Activated CD8-positive, alpha-beta T cell treated with anti-CD3 and anti-CD28 coated beads, Interleukin-2, amount 10 ng/mL, durations not matched to agents 7 days and 5 days (primary cell): ENCODE results near the gene PTGIR. TPM values are rescaled to one million over a fixed set of nuclear protein-coding genes. Genes with fewer than 3 reads are reported as not detected.
A peak's percentile ranks its signal among the peaks of the same experiment; 100 is the strongest.

Source experiments
- ATAC-seq: fragments of 150-1000 bp; cut with Tn5 transposase; one replicate; pipeline ENCODE4 v1.10.0; 2021; ENCODE audit warnings: moderate library complexity
- CTCF ChIA-PET: fragments of 350-600 bp; sonication (Branson Sonifier 250); formaldehyde crosslinking; loops from one replicate; lab custom pipeline; 2021; ENCODE audit warnings: antibody characterized with exemption; lab: Charles Lee
- POLR2A ChIA-PET: fragments of 350-600 bp; sonication (Branson Sonifier 250); formaldehyde crosslinking; loops from one replicate; lab custom pipeline; 2021; ENCODE audit warnings: antibody characterized with exemption; lab: Charles Lee
- DNase-seq: peaks from one replicate; pipeline ENCODE4 v3.0.0-alpha.2; 2020
- H3K27ac Mint-ChIP-seq: one replicate; pipeline ENCODE4 v1.8.0; 2021; ENCODE audit warnings: mild to moderate bottlenecking, mixed read lengths
- H3K27me3 Mint-ChIP-seq: one replicate; pipeline ENCODE4 v1.8.0; 2021; ENCODE audit warnings: low read depth, mixed read lengths
- H3K36me3 Mint-ChIP-seq: one replicate; pipeline ENCODE4 v1.8.0; 2021; ENCODE audit warnings: low read depth, mixed read lengths
- H3K4me1 Mint-ChIP-seq: one replicate; pipeline ENCODE4 v1.8.0; 2021; ENCODE audit warnings: low read depth, mixed read lengths
- H3K4me3 Mint-ChIP-seq: one replicate; pipeline ENCODE4 v1.8.0; 2021; ENCODE audit warnings: mild to moderate bottlenecking, mixed read lengths
- H3K9me3 Mint-ChIP-seq: one replicate; pipeline ENCODE4 v1.8.0; 2022; ENCODE audit warnings: mixed read lengths; ENCODE audit not compliant: insufficient read depth
- total RNA-seq, 2 experiments: library from RNA; stranded (reverse); gene quantifications; one replicate each; pipeline ENCODE4 v1.2.3, GENCODE V29; 2021

The PTGIR gene
- total RNA-seq, 2 experiments from 2014 or later: 8.8 to 10.4 TPM

DNA sequence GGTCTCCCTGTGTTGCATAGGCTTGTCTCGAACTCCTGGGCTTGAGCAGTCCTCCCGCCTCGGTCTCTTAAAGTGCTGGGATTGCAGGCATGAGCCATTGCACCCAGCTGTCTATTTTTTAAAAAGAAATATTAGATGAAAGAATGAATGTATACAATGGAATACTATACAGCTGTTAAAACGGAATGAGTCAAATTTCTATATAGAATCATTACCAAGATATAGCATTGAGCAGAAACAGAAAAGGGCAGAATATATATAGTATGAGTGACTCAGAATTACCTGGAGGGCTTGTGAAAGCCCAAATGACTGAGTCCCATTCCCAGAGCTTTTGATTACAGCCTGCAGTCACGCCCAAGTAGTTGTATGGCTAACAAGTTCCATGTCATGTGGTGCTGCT, 31.7 kb upstream of the PTGIR start:
- no peak for DNase-seq
- Mint-ChIP-seq H3K27me3 (peaks cover 23% of the 10 kb centered on the region), H3K36me3 (no peaks in the 10 kb centered on the region), H3K27ac (no peak overlapping the region), H3K4me3 (no peak overlapping the region), H3K9me3 (no peaks in the 10 kb centered on the region), H3K4me1 (peaks cover 13% of the 10 kb centered on the region)
- no peak for ATAC-seq
- POLR2A ChIA-PET: no interaction called here
- CTCF ChIA-PET: no interaction called here

DNA sequence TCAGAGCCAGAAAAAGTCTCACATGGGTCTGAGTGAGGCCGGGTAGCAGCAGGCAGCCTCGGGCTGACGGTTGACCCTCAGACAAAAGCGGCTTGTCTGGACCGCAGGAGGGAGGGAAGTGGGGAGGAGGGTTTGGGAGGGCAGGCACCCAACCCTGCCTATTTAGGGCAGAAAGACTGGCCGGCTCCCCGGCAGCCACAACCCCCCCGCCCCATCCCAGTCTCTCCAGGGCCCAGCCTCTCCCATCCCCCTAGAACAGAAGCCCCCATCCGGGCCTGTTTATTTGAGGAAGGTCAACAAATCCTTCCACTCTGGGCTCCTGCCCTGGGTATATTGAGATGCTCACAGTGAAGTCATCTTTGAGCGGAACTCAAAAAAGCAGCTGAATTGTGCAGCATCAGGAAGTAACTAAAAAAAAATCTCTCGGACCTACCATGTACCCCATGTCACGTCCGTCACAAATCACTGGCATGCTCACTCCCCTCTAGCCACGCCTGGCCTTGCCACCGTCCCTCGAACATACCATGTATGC, 29.8 kb upstream of the PTGIR start:
- Mint-ChIP-seq H3K4me3 (no peak overlapping the region), H3K4me1 (peaks cover 3% of the 10 kb centered on the region), H3K27me3 (peaks cover 30% of the 10 kb centered on the region), H3K9me3 (no peaks in the 10 kb centered on the region), H3K27ac (no peak overlapping the region), H3K36me3 (no peaks in the 10 kb centered on the region)
- DNase-seq (no peak), ATAC-seq (no peak)
- POLR2A ChIA-PET: no interaction called here
- CTCF ChIA-PET: no interaction called here

GRCh38 chr19:46650445-46650844, 25.6 kb upstream of the PTGIR start:
- DNase-seq: no peak
- no peak overlapping the region for H3K27ac Mint-ChIP-seq
- H3K9me3 Mint-ChIP-seq: no peaks in the 10 kb centered on the region
- ChIA-PET POLR2A (no interaction called here), CTCF (no interaction called here)
- peaks cover 7% of the 10 kb centered on the region for H3K4me1 Mint-ChIP-seq
- H3K27me3 Mint-ChIP-seq: peaks cover 38% of the 10 kb centered on the region
- H3K4me3 Mint-ChIP-seq: no peak overlapping the region
- H3K36me3 Mint-ChIP-seq: peaks cover 6% of the 10 kb centered on the region
- no peak for ATAC-seq

DNA sequence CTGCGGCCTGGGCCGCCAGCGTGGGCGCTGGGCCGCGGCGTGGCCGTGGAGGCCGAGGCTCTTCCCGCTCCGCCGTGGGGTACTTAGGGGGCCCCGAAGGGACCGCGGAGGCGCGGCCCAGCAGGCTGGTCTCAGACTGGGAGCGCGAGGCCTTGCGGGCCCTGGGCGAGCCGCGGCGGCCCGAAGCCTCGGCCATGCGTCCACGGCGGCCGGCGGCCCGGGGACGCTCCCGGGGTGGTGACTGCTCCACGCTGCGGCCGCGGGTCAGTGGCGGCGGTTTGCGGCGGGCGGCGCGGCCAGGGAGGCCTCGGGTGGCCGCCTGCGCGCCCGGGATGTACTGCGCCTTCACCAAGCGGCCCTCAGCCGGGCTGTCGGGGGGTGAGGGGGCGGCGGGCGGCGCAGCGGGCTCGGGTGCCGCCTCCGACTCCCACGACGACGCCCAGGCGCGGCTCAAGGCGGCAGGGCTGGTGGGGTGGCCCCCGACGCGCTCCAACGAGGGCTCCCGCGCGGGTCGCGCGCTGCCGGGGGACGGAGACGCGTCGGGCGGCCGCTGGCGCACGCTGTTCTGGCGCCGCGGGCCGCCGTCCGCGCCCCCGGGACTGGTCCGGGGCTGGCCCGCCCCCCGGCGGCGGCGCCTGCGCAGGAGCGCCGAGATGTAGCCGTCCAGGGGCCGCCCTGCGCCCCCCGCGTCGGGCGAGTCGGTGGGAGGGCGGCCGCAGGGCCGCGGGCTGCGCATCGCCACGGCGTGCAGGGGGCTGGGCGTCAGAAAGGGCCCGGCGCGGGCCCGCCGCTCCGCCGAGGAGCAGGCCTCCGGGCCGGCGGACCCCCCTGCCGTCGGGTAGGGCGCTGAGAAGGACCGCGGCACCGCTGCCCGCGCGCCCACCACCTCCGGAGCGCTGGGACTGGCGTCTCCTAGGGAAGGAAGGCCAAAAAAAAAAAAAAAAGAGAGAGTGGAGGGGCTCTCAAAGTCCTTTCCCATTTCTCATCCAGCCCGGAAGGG, 24.4 kb upstream of the PTGIR start:
- H3K4me3 Mint-ChIP-seq: no peak overlapping the region
- peaks cover 42% of the 10 kb centered on the region for H3K27me3 Mint-ChIP-seq
- DNase-seq (no peak), ATAC-seq (no peak)
- CTCF ChIA-PET: interaction anchor here (0.7 to 1.0 kb wide), 2 partner anchors 33 to 35 kb away, joined by 3 to 4 read pairs; no protein-coding TSS in a partner anchor
- peaks cover 7% of the 10 kb centered on the region for H3K4me1 Mint-ChIP-seq
- POLR2A ChIA-PET: no interaction called here
- peaks cover 6% of the 10 kb centered on the region for H3K36me3 Mint-ChIP-seq
- no peaks in the 10 kb centered on the region for H3K9me3 Mint-ChIP-seq
- no peak overlapping the region for H3K27ac Mint-ChIP-seq

DNA sequence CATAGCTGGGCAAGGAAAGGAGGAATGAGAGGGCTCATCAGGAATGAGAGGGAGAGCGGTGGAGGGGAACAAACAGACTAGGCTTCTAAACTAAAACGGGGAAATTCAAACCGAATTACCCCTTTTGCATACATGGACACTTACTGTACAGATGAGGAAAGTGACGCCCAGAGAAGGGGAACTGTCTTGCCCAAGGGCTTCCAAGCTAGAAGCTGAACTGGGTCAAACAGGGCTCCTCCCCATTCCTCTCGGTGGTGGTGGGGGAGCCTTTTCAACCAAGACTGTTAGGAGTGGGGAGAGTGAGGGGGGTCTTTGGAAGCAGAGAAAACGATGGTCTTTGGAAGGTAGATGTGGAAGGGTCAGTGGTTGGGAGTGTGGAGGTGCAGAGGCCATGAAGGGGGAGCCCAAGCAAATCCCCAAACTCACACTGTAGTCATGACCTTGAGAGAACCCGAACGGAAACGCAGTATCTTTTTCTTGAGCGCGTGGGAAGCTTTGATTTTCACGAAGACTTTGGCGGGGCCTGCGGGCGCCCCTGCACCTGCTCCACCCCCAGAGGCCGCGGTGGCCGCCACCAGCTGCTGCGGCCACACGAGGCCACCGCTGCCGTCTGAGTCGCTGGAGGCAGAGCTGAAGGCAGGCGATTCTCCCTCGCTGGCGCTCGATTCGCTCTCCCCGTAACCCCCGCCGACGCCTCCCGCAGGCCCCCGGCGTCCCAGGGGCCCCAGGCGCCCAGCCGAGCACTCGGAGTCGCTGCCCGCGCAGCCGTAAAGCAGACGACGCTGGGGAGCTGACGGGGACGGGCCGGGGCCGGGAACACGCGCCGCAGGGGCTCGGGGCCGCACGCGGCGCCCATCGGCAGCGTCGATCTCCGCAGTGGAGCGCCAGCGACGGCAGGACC, 23.4 kb upstream of the PTGIR start:
- H3K36me3 Mint-ChIP-seq: peaks cover 6% of the 10 kb centered on the region
- H3K4me1 Mint-ChIP-seq: peaks cover 7% of the 10 kb centered on the region
- H3K27me3 Mint-ChIP-seq: peaks cover 39% of the 10 kb centered on the region
- H3K27ac Mint-ChIP-seq: peak overlapping the region; percentile 6
- H3K9me3 Mint-ChIP-seq: no peaks in the 10 kb centered on the region
- no peak for DNase-seq
- POLR2A ChIA-PET: no interaction called here
- ATAC-seq: peak; percentile 15
- CTCF ChIA-PET: interaction anchor here (0.7 to 1.2 kb wide), 3 partner anchors 13 to 34 kb away, joined by 3 to 5 read pairs (median 4); partner anchors contain the start of gene DACT3
- H3K4me3 Mint-ChIP-seq: no peak overlapping the region

GRCh38 chr19:46646402-46646801, 21.5 kb upstream of the PTGIR start:
- Mint-ChIP-seq H3K4me1 (peaks cover 7% of the 10 kb centered on the region), H3K27ac (no peak overlapping the region), H3K36me3 (peaks cover 6% of the 10 kb centered on the region), H3K27me3 (peaks cover 43% of the 10 kb centered on the region), H3K4me3 (no peak overlapping the region), H3K9me3 (no peaks in the 10 kb centered on the region)
- ATAC-seq (no peak), DNase-seq (no peak)
- ChIA-PET CTCF (interaction anchor here (0.6 to 1.3 kb wide), 2 partner anchors 15 to 107 kb away, joined by 3 to 4 read pairs; no protein-coding TSS in a partner anchor), POLR2A (interaction anchor here (0.6 kb wide), 1 partner anchor 75 kb away, joined by 3 read pairs; no protein-coding TSS in a partner anchor)

DNA sequence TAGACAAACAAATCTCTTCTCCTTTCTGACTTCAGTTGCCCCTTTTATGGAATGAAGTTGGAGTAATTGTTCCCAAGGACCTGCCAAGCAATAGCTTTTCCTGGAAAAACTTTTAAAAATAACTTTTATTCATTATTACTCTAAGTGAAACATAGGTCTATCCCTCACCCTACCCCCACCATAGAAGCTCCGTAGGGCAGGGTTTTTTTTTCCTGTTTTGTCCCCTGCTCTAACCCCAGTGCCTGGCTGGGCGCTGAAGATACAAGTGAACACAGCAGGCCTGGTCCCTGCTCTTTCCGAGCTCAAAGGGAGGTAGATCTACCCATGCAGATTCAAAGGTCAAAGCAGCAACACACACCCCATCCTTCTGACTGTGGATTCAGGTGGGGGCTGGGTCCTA, 19.8 kb upstream of the PTGIR start:
- Mint-ChIP-seq H3K36me3 (peaks cover 6% of the 10 kb centered on the region), H3K4me1 (peaks cover 13% of the 10 kb centered on the region), H3K27me3 (peaks cover 37% of the 10 kb centered on the region), H3K9me3 (no peaks in the 10 kb centered on the region), H3K27ac (no peak overlapping the region), H3K4me3 (no peak overlapping the region)
- ATAC-seq: no peak
- DNase-seq: no peak
- CTCF ChIA-PET: no interaction called here
- POLR2A ChIA-PET: interaction anchor here (0.9 kb wide), 1 partner anchor 79 kb away, joined by 3 read pairs; no protein-coding TSS in a partner anchor

DNA sequence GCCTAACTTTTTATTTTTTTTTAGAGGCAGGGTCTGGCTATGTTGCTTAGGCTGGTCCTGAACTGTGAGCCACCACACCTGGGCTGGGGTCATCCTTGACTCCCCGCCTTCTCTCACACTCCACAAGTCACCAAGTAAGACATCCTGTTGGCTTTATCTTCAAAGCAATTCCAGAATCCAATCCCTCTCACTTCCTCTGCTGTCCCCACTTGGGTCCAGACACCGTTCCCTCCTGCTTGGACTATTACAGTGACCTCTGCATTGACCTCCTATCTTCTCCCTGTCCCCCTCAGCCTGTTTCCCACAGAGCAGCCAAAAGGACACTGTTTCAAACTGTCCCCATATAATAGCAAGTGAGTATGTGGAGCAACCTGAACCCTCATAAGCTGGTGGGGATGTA, 15.8 kb upstream of the PTGIR start:
- ChIA-PET POLR2A (interaction anchor here (0.6 kb wide), 1 partner anchor 23 kb away, joined by 4 read pairs; no protein-coding TSS in a partner anchor), CTCF (interaction anchor here (0.9 to 1.1 kb wide), 5 partner anchors 18 to 111 kb away, joined by 3 read pairs; no protein-coding TSS in a partner anchor)
- ATAC-seq (no peak), DNase-seq (no peak)
- Mint-ChIP-seq H3K4me3 (no peak overlapping the region), H3K27ac (no peak overlapping the region), H3K4me1 (peaks cover 10% of the 10 kb centered on the region), H3K36me3 (no peaks in the 10 kb centered on the region), H3K27me3 (peaks cover 18% of the 10 kb centered on the region), H3K9me3 (no peaks in the 10 kb centered on the region)

- ChIA-PET CTCF (interaction anchor here (0.7 to 1.1 kb wide), 9 partner anchors 8 to 123 kb away, joined by 3 read pairs; no protein-coding TSS in a partner anchor), POLR2A (interaction anchor here (0.5 to 1.2 kb wide), 2 partner anchors 110 to 1745 kb away, joined by 3 to 4 read pairs; no protein-coding TSS in a partner anchor)
- Mint-ChIP-seq H3K27me3 (peaks cover 13% of the 10 kb centered on the region), H3K36me3 (no peaks in the 10 kb centered on the region), H3K4me3 (no peak overlapping the region), H3K9me3 (no peaks in the 10 kb centered on the region), H3K27ac (no peak overlapping the region), H3K4me1 (peaks cover 14% of the 10 kb centered on the region)
- DNase-seq (peak; percentile 68), ATAC-seq (no peak)
Observed at GRCh38 chr19:46639358-46640182, 14.7 kb upstream of the PTGIR start.

GRCh38 chr19:46637224-46637623, 12.3 kb upstream of the PTGIR start:
- no peaks in the 10 kb centered on the region for H3K36me3 Mint-ChIP-seq
- H3K4me3 Mint-ChIP-seq: no peak overlapping the region
- H3K27ac Mint-ChIP-seq: no peak overlapping the region
- POLR2A ChIA-PET: interaction anchor here (1.0 kb wide), 2 partner anchors 17 to 36 kb away, joined by 3 to 4 read pairs; partner anchors contain the start of gene CALM3
- H3K4me1 Mint-ChIP-seq: peaks cover 29% of the 10 kb centered on the region
- ATAC-seq (no peak), DNase-seq (no peak)
- H3K27me3 Mint-ChIP-seq: peaks cover 10% of the 10 kb centered on the region
- H3K9me3 Mint-ChIP-seq: no peaks in the 10 kb centered on the region
- CTCF ChIA-PET: interaction anchor here (0.7 to 2.2 kb wide), 7 partner anchors 11 to 77 kb away, joined by 3 to 21 read pairs (median 5); partner anchors contain the start of gene DACT3
